SK-N-SH (cell line): ENCODE measurements around the gene B3GALT6. TPM values are rescaled to one million over a fixed set of nuclear protein-coding genes. Genes with fewer than 3 reads are reported as not detected.

Source experiments
- CTCF ChIA-PET: fragments of 300-600, 350-600 bp; formaldehyde crosslinking; extraction: SDS; loops from one replicate; lab custom pipeline; 2021; lab: Yijun Ruan, JAX
- POLR2A ChIA-PET: fragments of 350-600 bp; sonication (Branson Sonifier 250); formaldehyde crosslinking; extraction: SDS; loops from one replicate; lab custom pipeline; 2020; ENCODE audit warnings: antibody characterized with exemption, inconsistent platforms; lab: Yijun Ruan, JAX
- DNase-seq: peaks from one replicate; pipeline ENCODE4 v3.0.0; 2012
- H2AFZ ChIP-seq: fragments of 200-600 bp; sonication (generic); 2 replicates; pipeline ENCODE4 v1.8.1; 2016; ENCODE audit warnings: antibody characterized with exemption, mild to moderate bottlenecking, low read depth
- H3F3A ChIP-seq: fragments of 200-600 bp; sonication (generic); replicated peaks from 2 replicates; pipeline ENCODE3; 2016; ENCODE audit warnings: antibody characterized with exemption, mild to moderate bottlenecking; ENCODE audit not compliant: insufficient read depth
- H3K27ac ChIP-seq, 2 experiments: fragments of 200-500 bp in 1 of 2; fragments of 200-600 bp in 1 of 2; sonication (Bioruptor generic) in 1 of 2; sonication (generic), shearing (Covaris generic) in 1 of 2; 2 replicates each; pipeline versions ENCODE4 v1.5.1 to v1.6.1; 2014 to 2016; ENCODE audit warnings: low read depth in 2 of 2, inconsistent platforms in 1 of 2, low read length in 1 of 2, mild to moderate bottlenecking in 1 of 2, mixed read lengths in 1 of 2
- H3K27me3 ChIP-seq: fragments of 200-600 bp; sonication (generic), shearing (Covaris generic); 2 replicates; pipeline ENCODE4 v1.6.1; 2016; ENCODE audit warnings: mixed run types; ENCODE audit not compliant: insufficient read depth
- H3K36me3 ChIP-seq, 2 experiments: fragments of 200-500 bp in 1 of 2; fragments of 200-600 bp in 1 of 2; sonication (Bioruptor generic) in 1 of 2; sonication (generic) in 1 of 2; replicated peaks in 1 of 2; 2 replicates each; pipeline versions ENCODE3 to v1.5.1; 2014 to 2016; ENCODE audit warnings: low read length in 1 of 2, mild to moderate bottlenecking in 1 of 2; ENCODE audit not compliant: insufficient read depth in 2 of 2, control insufficient read depth in 1 of 2
- H3K4me1 ChIP-seq, 2 experiments: fragments of 200-500 bp in 1 of 2; fragments of 200-600 bp in 1 of 2; sonication (Bioruptor generic) in 1 of 2; sonication (generic), shearing (Covaris generic) in 1 of 2; 2 replicates each; pipeline versions ENCODE4 v1.5.1 to v1.6.1; 2014 to 2016; ENCODE audit warnings: low read depth in 1 of 2, low read length in 1 of 2, mixed run types in 1 of 2; ENCODE audit not compliant: insufficient read depth in 2 of 2, control insufficient read depth in 1 of 2
- H3K4me2 ChIP-seq: fragments of 200-600 bp; sonication (generic), shearing (Covaris generic); 2 replicates; pipeline ENCODE4 v1.6.1; 2017; ENCODE audit warnings: mixed run types
- H3K4me3 ChIP-seq, 2 experiments: fragments of 200-500 bp in 1 of 2; fragments of 200-600 bp in 1 of 2; sonication (Bioruptor generic) in 1 of 2; sonication (generic), shearing (Covaris generic) in 1 of 2; 2 replicates each; pipeline versions ENCODE4 v1.5.1 to v1.8.1; 2014 to 2016; ENCODE audit warnings: low read depth in 2 of 2, inconsistent platforms in 1 of 2, low read length in 1 of 2, mild to moderate bottlenecking in 1 of 2, mixed read lengths in 1 of 2, moderate library complexity in 1 of 2
- H3K79me2 ChIP-seq: fragments of 200-600 bp; sonication (generic); 2 replicates; pipeline ENCODE4 v1.8.1; 2017; ENCODE audit warnings: mild to moderate bottlenecking; ENCODE audit not compliant: insufficient read depth
- H3K9ac ChIP-seq: fragments of 200-600 bp; sonication (generic); 2 replicates; pipeline ENCODE4 v1.6.1; 2017; ENCODE audit warnings: mixed run types
- H3K9me2 ChIP-seq: fragments of 200-600 bp; sonication (generic); 2 replicates; pipeline ENCODE4 v1.6.1; 2017; ENCODE audit warnings: mixed run types
- H3K9me3 ChIP-seq: fragments of 200-600 bp; sonication (generic); 2 replicates; pipeline ENCODE4 v1.6.1; 2017; ENCODE audit warnings: mixed run types, mild to moderate bottlenecking, moderate library complexity
- H4K20me1 ChIP-seq: fragments of 200-600 bp; sonication (generic); 2 replicates; pipeline ENCODE4 v1.6.1; 2017; ENCODE audit warnings: mild to moderate bottlenecking, mixed run types; ENCODE audit not compliant: insufficient read depth
- CHD2 ChIP-seq: fragments of 150-350 bp; IDR thresholded peaks from 2 replicates; pipeline ENCODE4 v1.6.1; 2018; ENCODE audit warnings: low read length; ENCODE audit not compliant: partially characterized antibody
- ELF1 ChIP-seq: IDR thresholded peaks from 2 replicates; pipeline ENCODE4 v1.4.0; 2012
- EP300 ChIP-seq, 2 experiments: IDR thresholded peaks; 2 replicates each; pipeline versions ENCODE4 v1.4.0 to v1.6.1; 2012; ENCODE audit warnings: borderline replicate concordance in 1 of 2, low read depth in 1 of 2, low read length in 1 of 2
- JUND ChIP-seq: IDR thresholded peaks from 2 replicates; pipeline ENCODE4 v1.4.0; 2012
- MXI1 ChIP-seq: IDR thresholded peaks from 2 replicates; pipeline ENCODE4 v1.6.1; 2012; ENCODE audit warnings: mild to moderate bottlenecking, low read depth, low read length, improper control_type of control experiment
- NFIC ChIP-seq: IDR thresholded peaks from 2 replicates; pipeline ENCODE4 v1.4.0; 2012; ENCODE audit warnings: borderline replicate concordance
- RAD21 ChIP-seq: IDR thresholded peaks from 2 replicates; pipeline ENCODE4 v1.6.1; 2012; ENCODE audit warnings: mild to moderate bottlenecking, low read length
- RFX5 ChIP-seq: IDR thresholded peaks from 2 replicates; pipeline ENCODE4 v1.6.1; 2012; ENCODE audit warnings: mild to moderate bottlenecking, improper control_type of control experiment, low read length
- SIN3A ChIP-seq: IDR thresholded peaks from 2 replicates; pipeline ENCODE4 v1.6.1; 2012; ENCODE audit warnings: low read depth, mild to moderate bottlenecking, low read length, moderate library complexity, borderline replicate concordance
- SMC3 ChIP-seq: IDR thresholded peaks from 2 replicates; pipeline ENCODE4 v1.6.1; 2012; ENCODE audit warnings: low read depth, low read length, improper control_type of control experiment
- TAF1 ChIP-seq: IDR thresholded peaks from 2 replicates; pipeline ENCODE4 v1.6.1; 2012; ENCODE audit warnings: low read depth, mild to moderate bottlenecking, low read length, moderate library complexity, borderline replicate concordance
- WGBS: methylation state at CpG from one replicate; pipeline ENCODE4 v1.1.6; 2017; ENCODE audit warnings: low lambda C conversion rate; 5-methylcytosine and 5-hydroxymethylcytosine counted together
- polyA plus RNA-seq, 3 experiments: library from polyadenylated mRNA; depleted of rRNA; stranded (reverse); fragments of >200 nt; gene quantifications; 2 replicates each; pipeline ENCODE4 v1.2.3, GENCODE V29; 2012
- TF ChIP-seq, protein P1 (sequence below): IDR thresholded peaks from 2 replicates; pipeline ENCODE4; 2012
- TF ChIP-seq, protein P2 (sequence below): IDR thresholded peaks from 2 replicates; pipeline ENCODE4 v1.4.0; 2012; ENCODE audit warnings: low read depth, borderline replicate concordance
- TF ChIP-seq, protein P3 (sequence below): fragments of 150-350 bp; IDR thresholded peaks from 2 replicates; pipeline ENCODE4 v1.6.1; 2016; ENCODE audit warnings: mild to moderate bottlenecking, low read depth, low read length
- TF ChIP-seq, protein P4 (sequence below): IDR thresholded peaks from 2 replicates; pipeline ENCODE4 v1.4.0; 2012; ENCODE audit warnings: low read depth, borderline replicate concordance
- TF ChIP-seq, protein P5 (sequence below): fragments of 150-350 bp; IDR thresholded peaks from 2 replicates; pipeline ENCODE4 v1.6.1; 2017; ENCODE audit warnings: antibody characterized with exemption, low read length, low read depth, borderline replicate concordance

The B3GALT6 gene
- polyA plus RNA-seq, 1 of the 3 experiments (the other 2 are of a cell fraction) = 38.8 TPM

DNA sequence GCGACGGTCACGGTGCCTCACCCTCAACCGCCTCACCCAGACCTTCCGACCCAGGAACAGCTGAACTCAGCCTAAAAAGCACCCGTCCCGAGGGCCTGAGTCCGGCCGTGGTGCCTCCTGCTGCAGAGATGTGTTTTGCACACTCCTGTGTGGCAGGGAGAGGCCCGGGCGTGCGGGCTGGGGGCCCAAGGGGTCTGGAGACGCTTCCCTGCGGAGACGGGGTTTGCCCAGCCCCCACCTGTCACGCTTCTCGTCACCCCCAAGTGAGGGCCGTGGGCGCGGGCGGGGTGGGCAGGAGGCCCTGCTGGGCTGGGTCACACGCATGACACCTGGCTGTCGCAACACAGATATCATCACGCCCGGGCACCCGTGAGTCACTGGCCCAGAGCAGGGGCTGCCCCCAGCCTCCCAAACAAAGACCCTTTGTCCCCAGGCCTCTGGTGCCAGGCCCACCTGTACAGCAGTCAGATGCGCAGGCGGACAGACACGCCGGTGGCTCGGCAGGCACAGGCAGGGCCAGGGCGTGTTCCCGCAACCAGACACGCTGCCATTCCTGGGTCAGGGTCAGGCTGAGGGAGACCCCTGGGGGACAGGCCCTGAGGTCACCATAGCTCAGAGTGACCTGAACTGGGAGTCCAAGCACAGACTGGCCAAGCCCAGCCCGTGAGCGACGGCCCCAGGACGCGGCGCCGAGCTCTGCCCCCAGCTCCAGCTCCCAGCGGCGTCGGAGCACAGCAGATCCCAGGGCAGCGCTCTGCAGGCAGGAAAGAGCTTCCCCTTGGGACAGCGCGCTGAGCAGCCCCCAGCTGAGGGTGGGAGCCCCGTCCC is 6.1 kb downstream of the B3GALT6 start:
- CTCF ChIA-PET = interaction anchor here (1.8 to 5.1 kb wide), 2 partner anchors 54 to 116 kb away, joined by 5 to 43 read pairs; no protein-coding TSS in a partner anchor
- no peaks in the 10 kb centered on the region for H3K9me3 ChIP-seq
- no peak overlapping the region for H3K27ac ChIP-seq
- TF ChIP-seq JUND = no peak
- TF ChIP-seq SMC3 = no peak
- TF ChIP-seq CHD2 = no peak
- TF ChIP-seq, protein P1, sequence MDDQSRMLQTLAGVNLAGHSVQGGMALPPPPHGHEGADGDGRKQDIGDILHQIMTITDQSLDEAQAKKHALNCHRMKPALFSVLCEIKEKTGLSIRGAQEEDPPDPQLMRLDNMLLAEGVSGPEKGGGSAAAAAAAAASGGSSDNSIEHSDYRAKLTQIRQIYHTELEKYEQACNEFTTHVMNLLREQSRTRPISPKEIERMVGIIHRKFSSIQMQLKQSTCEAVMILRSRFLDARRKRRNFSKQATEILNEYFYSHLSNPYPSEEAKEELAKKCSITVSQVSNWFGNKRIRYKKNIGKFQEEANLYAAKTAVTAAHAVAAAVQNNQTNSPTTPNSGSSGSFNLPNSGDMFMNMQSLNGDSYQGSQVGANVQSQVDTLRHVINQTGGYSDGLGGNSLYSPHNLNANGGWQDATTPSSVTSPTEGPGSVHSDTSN = no peak
- TF ChIP-seq, protein P2, sequence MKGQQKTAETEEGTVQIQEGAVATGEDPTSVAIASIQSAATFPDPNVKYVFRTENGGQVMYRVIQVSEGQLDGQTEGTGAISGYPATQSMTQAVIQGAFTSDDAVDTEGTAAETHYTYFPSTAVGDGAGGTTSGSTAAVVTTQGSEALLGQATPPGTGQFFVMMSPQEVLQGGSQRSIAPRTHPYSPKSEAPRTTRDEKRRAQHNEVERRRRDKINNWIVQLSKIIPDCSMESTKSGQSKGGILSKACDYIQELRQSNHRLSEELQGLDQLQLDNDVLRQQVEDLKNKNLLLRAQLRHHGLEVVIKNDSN = no peak
- TF ChIP-seq TAF1 = no peak
- TF ChIP-seq, protein P3, sequence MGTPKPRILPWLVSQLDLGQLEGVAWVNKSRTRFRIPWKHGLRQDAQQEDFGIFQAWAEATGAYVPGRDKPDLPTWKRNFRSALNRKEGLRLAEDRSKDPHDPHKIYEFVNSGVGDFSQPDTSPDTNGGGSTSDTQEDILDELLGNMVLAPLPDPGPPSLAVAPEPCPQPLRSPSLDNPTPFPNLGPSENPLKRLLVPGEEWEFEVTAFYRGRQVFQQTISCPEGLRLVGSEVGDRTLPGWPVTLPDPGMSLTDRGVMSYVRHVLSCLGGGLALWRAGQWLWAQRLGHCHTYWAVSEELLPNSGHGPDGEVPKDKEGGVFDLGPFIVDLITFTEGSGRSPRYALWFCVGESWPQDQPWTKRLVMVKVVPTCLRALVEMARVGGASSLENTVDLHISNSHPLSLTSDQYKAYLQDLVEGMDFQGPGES = no peak
- no peak for TF ChIP-seq NFIC
- TF ChIP-seq RFX5 = no peak
- TF ChIP-seq SIN3A = no peak
- TF ChIP-seq RAD21 = no peak
- TF ChIP-seq MXI1 = no peak
- no peak for TF ChIP-seq ELF1
- TF ChIP-seq, protein P4, sequence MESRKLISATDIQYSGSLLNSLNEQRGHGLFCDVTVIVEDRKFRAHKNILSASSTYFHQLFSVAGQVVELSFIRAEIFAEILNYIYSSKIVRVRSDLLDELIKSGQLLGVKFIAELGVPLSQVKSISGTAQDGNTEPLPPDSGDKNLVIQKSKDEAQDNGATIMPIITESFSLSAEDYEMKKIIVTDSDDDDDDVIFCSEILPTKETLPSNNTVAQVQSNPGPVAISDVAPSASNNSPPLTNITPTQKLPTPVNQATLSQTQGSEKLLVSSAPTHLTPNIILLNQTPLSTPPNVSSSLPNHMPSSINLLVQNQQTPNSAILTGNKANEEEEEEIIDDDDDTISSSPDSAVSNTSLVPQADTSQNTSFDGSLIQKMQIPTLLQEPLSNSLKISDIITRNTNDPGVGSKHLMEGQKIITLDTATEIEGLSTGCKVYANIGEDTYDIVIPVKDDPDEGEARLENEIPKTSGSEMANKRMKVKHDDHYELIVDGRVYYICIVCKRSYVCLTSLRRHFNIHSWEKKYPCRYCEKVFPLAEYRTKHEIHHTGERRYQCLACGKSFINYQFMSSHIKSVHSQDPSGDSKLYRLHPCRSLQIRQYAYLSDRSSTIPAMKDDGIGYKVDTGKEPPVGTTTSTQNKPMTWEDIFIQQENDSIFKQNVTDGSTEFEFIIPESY = no peak
- no peak for TF ChIP-seq EP300 (IDR thresholded peaks at IDR 0.05; ENCODE audit: borderline replicate concordance in 1 of 2, low read depth in 1 of 2, low read length in 1 of 2)
- TF ChIP-seq, protein P5, sequence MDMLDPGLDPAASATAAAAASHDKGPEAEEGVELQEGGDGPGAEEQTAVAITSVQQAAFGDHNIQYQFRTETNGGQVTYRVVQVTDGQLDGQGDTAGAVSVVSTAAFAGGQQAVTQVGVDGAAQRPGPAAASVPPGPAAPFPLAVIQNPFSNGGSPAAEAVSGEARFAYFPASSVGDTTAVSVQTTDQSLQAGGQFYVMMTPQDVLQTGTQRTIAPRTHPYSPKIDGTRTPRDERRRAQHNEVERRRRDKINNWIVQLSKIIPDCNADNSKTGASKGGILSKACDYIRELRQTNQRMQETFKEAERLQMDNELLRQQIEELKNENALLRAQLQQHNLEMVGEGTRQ = no peak
- peaks cover 0 to 22% of the 10 kb centered on the region in 2 experiments; a peak in 1 of 4 replicates for H3K4me1 ChIP-seq
- H3K4me3 ChIP-seq = no peak overlapping the region
- H3K9me2 ChIP-seq = no peaks in the 10 kb centered on the region
- no peak overlapping the region for H2AFZ ChIP-seq
- no peaks in the 10 kb centered on the region for H4K20me1 ChIP-seq
- DNase-seq = no peak
- H3K9ac ChIP-seq = no peak overlapping the region
- H3K27me3 ChIP-seq = no peaks in the 10 kb centered on the region
- peaks cover 0 to 17% of the 10 kb centered on the region in 2 experiments for H3K36me3 ChIP-seq
- no peak overlapping the region for H3K4me2 ChIP-seq
- H3F3A ChIP-seq = no peaks in the 10 kb centered on the region
- 60% methylated on average over 2 of the region's 48 CpGs for WGBS
- peaks cover 14% of the 10 kb centered on the region for H3K79me2 ChIP-seq
- POLR2A ChIA-PET = interaction anchor here (0.9 kb wide), 1 partner anchor 12 kb away, joined by 3 read pairs; no protein-coding TSS in a partner anchor
